ENCODE data around the gene RFX7. TPM values are rescaled to one million over a fixed set of nuclear protein-coding genes. Genes with fewer than 3 reads are reported as not detected.
A peak's percentile ranks its signal among the peaks of the same experiment; 100 is the strongest.
"Not testable (repeated sequence)": the region's sequence is repeated elsewhere in the genome, so short reads cannot be mapped to it uniquely, and the experiment has no call there.

The RFX7 gene
- total and polyA plus RNA-seq, 8 donors: 1.3 to 12.4 (median 5.5) TPM

DNA sequence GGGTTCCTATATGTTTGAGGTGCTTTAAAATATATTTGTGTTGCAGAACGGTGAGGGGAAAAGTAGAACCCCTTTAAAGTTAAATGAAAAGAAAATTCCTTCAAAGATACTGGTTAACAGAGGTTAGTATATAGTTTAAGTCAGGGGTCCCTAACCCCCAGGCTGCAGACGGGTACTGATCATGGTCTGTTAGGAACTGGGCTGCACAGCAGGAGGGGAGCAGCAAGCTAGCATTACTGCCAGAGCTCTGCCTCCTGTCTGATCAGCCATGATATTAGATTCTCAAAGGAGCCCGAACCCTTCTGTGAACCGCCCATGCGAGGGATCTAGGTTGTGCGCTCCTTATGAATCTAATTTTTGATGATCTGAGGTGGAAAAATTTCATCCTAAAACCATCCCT is 37.5 kb upstream of the RFX7 start:
- no peaks in the 10 kb centered on the region for H3K4me1 ChIP-seq
- 72 to 83% methylated on average over 6 of the region's 6 CpGs for WGBS, 2 donors
- intact Hi-C loops (cut with DNase I): no loop called here
- no peak for DNase-seq
- H3K9me3 ChIP-seq: no peaks in the 10 kb centered on the region
- H3K27ac ChIP-seq: no peak overlapping the region
- FAIRE-seq: no peak
- H3K27me3 ChIP-seq: no peaks in the 10 kb centered on the region
- ATAC-seq: no peak
- TF ChIP-seq, protein P1, sequence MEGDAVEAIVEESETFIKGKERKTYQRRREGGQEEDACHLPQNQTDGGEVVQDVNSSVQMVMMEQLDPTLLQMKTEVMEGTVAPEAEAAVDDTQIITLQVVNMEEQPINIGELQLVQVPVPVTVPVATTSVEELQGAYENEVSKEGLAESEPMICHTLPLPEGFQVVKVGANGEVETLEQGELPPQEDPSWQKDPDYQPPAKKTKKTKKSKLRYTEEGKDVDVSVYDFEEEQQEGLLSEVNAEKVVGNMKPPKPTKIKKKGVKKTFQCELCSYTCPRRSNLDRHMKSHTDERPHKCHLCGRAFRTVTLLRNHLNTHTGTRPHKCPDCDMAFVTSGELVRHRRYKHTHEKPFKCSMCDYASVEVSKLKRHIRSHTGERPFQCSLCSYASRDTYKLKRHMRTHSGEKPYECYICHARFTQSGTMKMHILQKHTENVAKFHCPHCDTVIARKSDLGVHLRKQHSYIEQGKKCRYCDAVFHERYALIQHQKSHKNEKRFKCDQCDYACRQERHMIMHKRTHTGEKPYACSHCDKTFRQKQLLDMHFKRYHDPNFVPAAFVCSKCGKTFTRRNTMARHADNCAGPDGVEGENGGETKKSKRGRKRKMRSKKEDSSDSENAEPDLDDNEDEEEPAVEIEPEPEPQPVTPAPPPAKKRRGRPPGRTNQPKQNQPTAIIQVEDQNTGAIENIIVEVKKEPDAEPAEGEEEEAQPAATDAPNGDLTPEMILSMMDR (IDR thresholded peaks at IDR 0.05): no peak
- H3K4me3 ChIP-seq: no peak overlapping the region
- H3K36me3 ChIP-seq: no peaks in the 10 kb centered on the region

GRCh38 chr15:56273724-56274123 is 30.0 kb upstream of the RFX7 start:
- WGBS, 2 donors: 81 to 93% methylated on average over 3 of the region's 3 CpGs
- DNase-seq: no peak
- TF ChIP-seq, protein P1 (IDR thresholded peaks at IDR 0.05): no peak

DNA sequence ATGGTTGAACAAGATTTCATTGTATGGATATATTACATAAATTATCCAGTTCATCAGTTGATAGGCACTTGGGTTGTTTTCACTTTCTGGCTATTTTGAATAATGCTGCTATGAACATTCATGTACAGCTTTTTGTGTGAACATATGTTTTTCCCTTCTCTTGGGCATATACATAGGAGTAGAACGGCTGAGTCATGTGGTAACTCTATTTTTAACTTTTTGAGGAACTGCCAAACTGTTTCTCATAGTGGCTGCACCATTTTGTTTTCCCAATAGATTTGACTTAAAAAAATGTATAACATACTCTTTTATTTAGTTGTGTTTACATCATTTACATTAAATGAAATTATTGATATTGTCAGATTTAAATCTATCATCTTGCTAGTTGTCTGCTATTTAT is 28.8 kb upstream of the RFX7 start:
- Histone ChIP-seq H3K9me3 (no peaks in the 10 kb centered on the region), H3K27me3 (no peaks in the 10 kb centered on the region), H3K4me1 (no peaks in the 10 kb centered on the region), H3K36me3 (no peaks in the 10 kb centered on the region), H3K27ac (no peak overlapping the region), H3K4me3 (no peak overlapping the region)
- TF ChIP-seq, protein P1 (IDR thresholded peaks at IDR 0.05): no peak
- FAIRE-seq (no peak), ATAC-seq (no peak), DNase-seq (no peak)
- WGBS, 2 donors: 66 to 75% methylated on average over 1 of the region's 1 CpG
- intact Hi-C loops (cut with DNase I): no loop called here

More at GRCh38 chr15:56273724-56274123, 30.0 kb upstream of the RFX7 start:
- Histone ChIP-seq H3K9me3 (no peaks in the 10 kb centered on the region), H3K27me3 (no peaks in the 10 kb centered on the region), H3K27ac (no peak overlapping the region), H3K4me1 (no peaks in the 10 kb centered on the region), H3K36me3 (no peaks in the 10 kb centered on the region), H3K4me3 (no peak overlapping the region)
- intact Hi-C loops (cut with DNase I): no loop called here
- ATAC-seq (no peak), FAIRE-seq (no peak)

DNA sequence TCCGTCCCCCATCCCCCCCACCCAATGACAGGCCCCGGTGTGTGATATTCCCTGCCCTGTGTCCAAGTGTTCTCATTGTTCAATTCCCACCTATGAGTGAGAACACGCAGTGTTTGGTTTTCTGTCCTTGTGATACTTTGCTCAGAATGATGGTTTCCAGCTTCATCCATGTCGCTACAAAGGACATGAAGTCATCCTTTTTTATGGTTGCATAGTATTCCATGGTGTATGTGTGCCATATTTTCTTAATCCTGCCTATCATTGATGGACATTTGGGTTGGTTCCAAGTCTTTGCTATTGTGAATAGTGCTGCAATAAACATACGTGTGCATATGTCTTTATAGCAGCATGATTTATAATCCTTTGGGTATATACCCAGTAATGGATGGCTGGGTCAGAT is 22.8 kb upstream of the RFX7 start:
- H3K9me3 ChIP-seq; intact Hi-C loops (cut with DNase I); ATAC-seq; H3K27ac ChIP-seq; H3K4me1 ChIP-seq; H3K4me3 ChIP-seq; DNase-seq; H3K36me3 ChIP-seq; FAIRE-seq; H3K27me3 ChIP-seq: not testable (repeated sequence)
- 86 to 88% methylated on average over 5 of the region's 5 CpGs for WGBS, 2 donors

GRCh38 chr15:56261854-56262509 is 18.3 kb upstream of the RFX7 start:
- H3K9me3 ChIP-seq: peaks cover 0 to 3% (median 0%) of the 10 kb centered on the region in 4 donors
- DNase-seq (no peak), FAIRE-seq (no peak), ATAC-seq (peak; percentile 63 to 79 (median 76))
- intact Hi-C loops (cut with DNase I): no loop called here
- no peaks in the 10 kb centered on the region for H3K4me1 ChIP-seq
- no peak overlapping the region for H3K27ac ChIP-seq
- H3K27me3 ChIP-seq: no peaks in the 10 kb centered on the region
- TF ChIP-seq, protein P1 (IDR thresholded peaks at IDR 0.05): no peak
- WGBS, 2 donors: 30 to 39% methylated on average over 4 of the region's 4 CpGs
- no peak overlapping the region for H3K4me3 ChIP-seq
- H3K36me3 ChIP-seq: no peaks in the 10 kb centered on the region

GRCh38 chr15:56257306-56257705 is 13.6 kb upstream of the RFX7 start:
- H3K36me3 ChIP-seq; DNase-seq; H3K27ac ChIP-seq; intact Hi-C loops (cut with DNase I); H3K4me1 ChIP-seq; H3K27me3 ChIP-seq; FAIRE-seq; H3K4me3 ChIP-seq; ATAC-seq; H3K9me3 ChIP-seq: not testable (repeated sequence)
- WGBS, 2 donors: 81 to 93% methylated on average over 1 of the region's 1 CpG
